KMS-11 (cell line): ENCODE measurements around the gene GRAMD1A.

ENCODE experiments used
- H2AFZ ChIP-seq: fragments of 200-600 bp; sonication (generic); 2 replicates; pipeline ENCODE4 v1.6.1; 2016; ENCODE audit warnings: antibody characterized with exemption, mixed run types, low read depth
- H3K27ac ChIP-seq: fragments of 200-600 bp; sonication (generic); 2 replicates; pipeline ENCODE4 v1.6.1; 2016; ENCODE audit warnings: mild to moderate bottlenecking, mixed run types
- H3K27me3 ChIP-seq: fragments of 200-600 bp; sonication (generic); 2 replicates; pipeline ENCODE4 v1.6.1; 2017; ENCODE audit warnings: mild to moderate bottlenecking, low read depth, mixed run types, moderate library complexity; ENCODE audit not compliant: insufficient read depth
- H3K36me3 ChIP-seq: fragments of 200-600 bp; sonication (generic); 2 replicates; pipeline ENCODE4 v1.6.1; 2017; ENCODE audit warnings: mild to moderate bottlenecking, mixed run types; ENCODE audit not compliant: insufficient read depth
- H3K4me1 ChIP-seq: fragments of 200-600 bp; sonication (generic); 2 replicates; pipeline ENCODE4 v1.6.1; 2016; ENCODE audit warnings: mild to moderate bottlenecking, low read depth, mixed run types; ENCODE audit not compliant: poor library complexity, severe bottlenecking
- H3K4me2 ChIP-seq: fragments of 200-600 bp; sonication (generic); 2 replicates; pipeline ENCODE4 v1.7.0; 2016; ENCODE audit warnings: mild to moderate bottlenecking, mixed run types
- H3K4me3 ChIP-seq: fragments of 200-600 bp; sonication (generic); IDR thresholded peaks from 2 replicates; pipeline ENCODE4 v1.6.1; 2017; ENCODE audit warnings: low read depth, low read length, mixed read lengths; ENCODE audit not compliant: insufficient read depth
- H3K79me2 ChIP-seq: fragments of 200-600 bp; sonication (generic); 2 replicates; pipeline ENCODE4 v1.6.1; 2016; ENCODE audit warnings: low read depth, mixed run types; ENCODE audit not compliant: insufficient read depth
- H3K9ac ChIP-seq: fragments of 200-600 bp; sonication (generic); 2 replicates; pipeline ENCODE4 v1.6.1; 2016; ENCODE audit warnings: mild to moderate bottlenecking, mixed run types
- H4K20me1 ChIP-seq: fragments of 200-600 bp; sonication (generic); 2 replicates; pipeline ENCODE4 v1.6.1; 2016; ENCODE audit warnings: mild to moderate bottlenecking, mixed run types; ENCODE audit not compliant: insufficient read depth
- TF ChIP-seq, protein P1 (sequence below): fragments of 200-600 bp; sonication (generic); conservative IDR thresholded peaks from 2 replicates; pipeline ENCODE4 v1.6.1; 2017; ENCODE audit warnings: low read depth, mild to moderate bottlenecking, antibody characterized with exemption, low read length, moderate library complexity, mixed read lengths

The GRAMD1A gene

DNA sequence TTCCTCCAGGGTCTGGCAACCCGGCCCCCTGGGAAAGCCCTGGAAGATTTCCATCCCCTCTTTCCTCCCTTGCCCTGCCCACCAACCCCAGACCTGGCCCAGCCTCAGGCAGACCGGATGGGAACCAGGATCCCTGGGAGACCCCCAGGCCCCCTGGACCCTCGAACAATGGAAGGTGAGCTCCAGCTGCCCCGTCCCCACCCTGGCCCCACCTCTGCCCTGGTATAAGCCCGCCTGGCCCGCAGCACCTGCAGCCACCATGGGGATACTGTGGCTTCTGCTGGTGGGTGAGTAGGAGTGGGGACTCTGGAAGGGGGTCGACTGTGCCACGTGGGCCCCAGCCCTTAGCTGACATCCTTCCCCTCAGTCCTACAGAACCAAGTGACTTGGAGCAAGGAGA is 73.8 kb downstream of the GRAMD1A start:
- H2AFZ ChIP-seq, result no peak overlapping the region
- H3K27me3 ChIP-seq, result peaks cover 49% of the 10 kb centered on the region
- no peaks in the 10 kb centered on the region for H3K4me1 ChIP-seq
- H3K9ac ChIP-seq, result no peak overlapping the region
- no peaks in the 10 kb centered on the region for H4K20me1 ChIP-seq
- TF ChIP-seq, protein P1, sequence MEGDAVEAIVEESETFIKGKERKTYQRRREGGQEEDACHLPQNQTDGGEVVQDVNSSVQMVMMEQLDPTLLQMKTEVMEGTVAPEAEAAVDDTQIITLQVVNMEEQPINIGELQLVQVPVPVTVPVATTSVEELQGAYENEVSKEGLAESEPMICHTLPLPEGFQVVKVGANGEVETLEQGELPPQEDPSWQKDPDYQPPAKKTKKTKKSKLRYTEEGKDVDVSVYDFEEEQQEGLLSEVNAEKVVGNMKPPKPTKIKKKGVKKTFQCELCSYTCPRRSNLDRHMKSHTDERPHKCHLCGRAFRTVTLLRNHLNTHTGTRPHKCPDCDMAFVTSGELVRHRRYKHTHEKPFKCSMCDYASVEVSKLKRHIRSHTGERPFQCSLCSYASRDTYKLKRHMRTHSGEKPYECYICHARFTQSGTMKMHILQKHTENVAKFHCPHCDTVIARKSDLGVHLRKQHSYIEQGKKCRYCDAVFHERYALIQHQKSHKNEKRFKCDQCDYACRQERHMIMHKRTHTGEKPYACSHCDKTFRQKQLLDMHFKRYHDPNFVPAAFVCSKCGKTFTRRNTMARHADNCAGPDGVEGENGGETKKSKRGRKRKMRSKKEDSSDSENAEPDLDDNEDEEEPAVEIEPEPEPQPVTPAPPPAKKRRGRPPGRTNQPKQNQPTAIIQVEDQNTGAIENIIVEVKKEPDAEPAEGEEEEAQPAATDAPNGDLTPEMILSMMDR, result no peak
- no peaks in the 10 kb centered on the region for H3K36me3 ChIP-seq
- H3K79me2 ChIP-seq, result no peaks in the 10 kb centered on the region
- H3K4me3 ChIP-seq, result no peak overlapping the region
- H3K4me2 ChIP-seq, result no peak overlapping the region
- H3K27ac ChIP-seq, result no peak overlapping the region

- no peaks in the 10 kb centered on the region for H4K20me1 ChIP-seq
- no peak overlapping the region for H3K9ac ChIP-seq
Observed at GRCh38 chr19:35074426-35075201, 74.5 kb downstream of the GRAMD1A start.

GRCh38 chr19:35075202-35076025 is 75.3 kb downstream of the GRAMD1A start:
- no peaks in the 10 kb centered on the region for H3K36me3 ChIP-seq
- no peak overlapping the region for H3K27ac ChIP-seq
- peaks cover 41% of the 10 kb centered on the region; the same call in 1 of the 2 replicates for H3K27me3 ChIP-seq
- no peak overlapping the region for H2AFZ ChIP-seq
- no peak overlapping the region for H3K9ac ChIP-seq
- H3K4me3 ChIP-seq, result no peak overlapping the region
- no peaks in the 10 kb centered on the region for H3K79me2 ChIP-seq
- no peaks in the 10 kb centered on the region for H3K4me1 ChIP-seq
- TF ChIP-seq, protein P1, result no peak
- no peaks in the 10 kb centered on the region for H4K20me1 ChIP-seq
- H3K4me2 ChIP-seq, result no peak overlapping the region

More at GRCh38 chr19:35074426-35075201, 74.5 kb downstream of the GRAMD1A start:
- Histone ChIP-seq H3K4me2 (no peak overlapping the region), H3K27ac (no peak overlapping the region), H2AFZ (no peak overlapping the region), H3K4me3 (no peak overlapping the region), H3K79me2 (no peaks in the 10 kb centered on the region), H3K36me3 (no peaks in the 10 kb centered on the region), H3K4me1 (no peaks in the 10 kb centered on the region), H3K27me3 (peaks cover 49% of the 10 kb centered on the region; the same call in 1 of the 2 replicates)
- TF ChIP-seq, protein P1, result no peak

GRCh38 chr19:35076026-35076370 is 75.9 kb downstream of the GRAMD1A start:
- Histone ChIP-seq H3K79me2 (no peaks in the 10 kb centered on the region), H3K4me2 (no peak overlapping the region), H4K20me1 (no peaks in the 10 kb centered on the region), H3K4me1 (no peaks in the 10 kb centered on the region), H3K27ac (no peak overlapping the region), H3K4me3 (no peak overlapping the region), H3K27me3 (peaks cover 35% of the 10 kb centered on the region; the same call in 1 of the 2 replicates), H2AFZ (no peak overlapping the region), H3K36me3 (no peaks in the 10 kb centered on the region), H3K9ac (no peak overlapping the region)
- TF ChIP-seq, protein P1, result no peak
